ENCODE data around the gene BST1.

BST1 gene

GRCh38 chr4:15676039-15676438 is 26.8 kb upstream of the BST1 start:
- no peak for TF ChIP-seq CTCF (IDR thresholded peaks at IDR 0.05; ENCODE audit: low read length, missing control alignments)
- H3K4me3 ChIP-seq (replicated peaks; ENCODE audit: low read depth, low read length): no peak overlapping the region
- no peak for DNase-seq (ENCODE audit: low read depth)

- no peak for TF ChIP-seq CTCF (IDR thresholded peaks at IDR 0.05; ENCODE audit: low read length, missing control alignments)
- no peak for DNase-seq (ENCODE audit: low read depth)
- H3K4me3 ChIP-seq (replicated peaks; ENCODE audit: low read depth, low read length): no peak overlapping the region
These were observed 26.0 kb upstream of the BST1 start for GRCh38 chr4:15676899-15677298.

- TF ChIP-seq CTCF (IDR thresholded peaks at IDR 0.05; ENCODE audit: low read length, missing control alignments): no peak
- peak; percentile 60 for DNase-seq (ENCODE audit: low read depth)
- no peak overlapping the region for H3K4me3 ChIP-seq (replicated peaks; ENCODE audit: low read depth, low read length)
These were observed 25.3 kb upstream of the BST1 start for GRCh38 chr4:15677507-15677988.

- no peak for TF ChIP-seq CTCF (IDR thresholded peaks at IDR 0.05; ENCODE audit: low read length, missing control alignments)
- peak overlapping the region; percentile 82 for H3K4me3 ChIP-seq (replicated peaks; ENCODE audit: low read depth, low read length)
- DNase-seq (ENCODE audit: low read depth): no peak
These were observed 21.8 kb upstream of the BST1 start for GRCh38 chr4:15681067-15681371.

GRCh38 chr4:15681372-15682241 is 21.3 kb upstream of the BST1 start, which contains the start of gene FAM200B:
Gene FAM200B (plus strand): TSS chr4:15681827. CDS start chr4:15686978, 5,151 bp downstream.
- peak; percentile 99 for DNase-seq (ENCODE audit: low read depth)
- TF ChIP-seq CTCF (IDR thresholded peaks at IDR 0.05; ENCODE audit: low read length, missing control alignments): peak; percentile 26
- peak within 1 kb of the TSS; percentile 82 for H3K4me3 ChIP-seq (replicated peaks; ENCODE audit: low read depth, low read length)

- TF ChIP-seq CTCF (IDR thresholded peaks at IDR 0.05; ENCODE audit: low read length, missing control alignments): no peak
- peak overlapping the region; percentile 82 for H3K4me3 ChIP-seq (replicated peaks; ENCODE audit: low read depth, low read length)
- DNase-seq (ENCODE audit: low read depth): peak; percentile 37
These were observed 20.4 kb upstream of the BST1 start for GRCh38 chr4:15682242-15683142.

Data from fibroblast of pulmonary artery (primary cell).